HG02981 (cell line): ENCODE data around the gene RTN4RL1.

Source experiments
- ATAC-seq: cut with Tn5 transposase; IDR thresholded peaks from one replicate; pipeline ENCODE4 v1.9.1; 2021; ENCODE audit warnings: mild to moderate bottlenecking, moderate library complexity; ENCODE audit not compliant: unreplicated experiment

RTN4RL1 gene

DNA sequence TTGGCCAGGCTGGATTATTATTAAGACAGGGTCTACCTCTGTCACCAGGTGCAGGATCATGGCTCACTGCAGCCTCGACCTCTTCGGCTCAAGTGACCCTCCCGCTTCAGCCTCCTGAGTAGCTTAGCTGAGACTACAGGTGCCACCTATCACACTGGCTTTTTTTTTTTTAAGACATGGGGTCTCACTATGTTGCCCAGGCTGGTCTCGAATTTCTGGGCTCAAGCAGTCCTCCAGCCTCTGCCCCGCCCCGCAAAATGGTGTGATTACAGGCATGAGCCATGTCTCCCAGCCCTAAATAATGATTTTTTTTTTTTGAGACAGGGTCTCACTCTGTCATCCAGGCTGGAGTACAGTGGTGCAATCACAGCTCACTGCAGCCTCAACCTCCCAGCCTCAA lies 22.5 kb upstream of the RTN4RL1 start:
- ATAC-seq = no peak

DNA sequence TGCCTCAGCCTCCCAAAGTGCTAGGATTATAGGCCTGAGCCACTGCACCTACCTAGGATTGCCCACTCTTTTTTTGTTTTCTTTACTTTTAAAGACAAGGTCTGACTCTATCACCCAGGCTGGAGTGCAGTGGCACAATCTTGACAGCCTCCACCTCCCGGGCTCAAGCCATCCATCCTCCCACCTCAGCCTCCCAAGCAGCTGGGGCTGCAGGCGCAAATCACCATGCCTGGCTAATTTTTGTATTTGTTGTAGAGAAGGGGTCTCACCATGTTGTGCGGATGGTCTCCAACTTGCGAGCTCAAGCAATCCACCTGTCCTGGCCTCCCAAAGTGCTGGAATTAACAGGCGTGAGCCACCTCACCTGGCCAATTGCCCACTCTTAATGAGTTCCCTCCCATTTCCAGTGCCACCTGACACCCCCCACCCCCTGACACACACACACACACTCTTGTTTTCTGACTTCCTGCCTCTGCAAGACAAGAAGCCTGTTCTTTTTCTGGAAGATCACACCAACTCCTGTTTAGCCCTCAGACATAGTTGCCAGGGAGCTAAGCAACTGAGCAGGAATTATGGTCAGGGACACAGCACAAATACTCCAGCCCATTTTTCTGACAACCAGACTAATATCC lies 19.2 kb upstream of the RTN4RL1 start:
- ATAC-seq = no peak

GRCh38 chr17:2043785-2044184 lies 18.7 kb upstream of the RTN4RL1 start:
- ATAC-seq = no peak

GRCh38 chr17:2042933-2043332 lies 17.8 kb upstream of the RTN4RL1 start:
- no peak for ATAC-seq

DNA sequence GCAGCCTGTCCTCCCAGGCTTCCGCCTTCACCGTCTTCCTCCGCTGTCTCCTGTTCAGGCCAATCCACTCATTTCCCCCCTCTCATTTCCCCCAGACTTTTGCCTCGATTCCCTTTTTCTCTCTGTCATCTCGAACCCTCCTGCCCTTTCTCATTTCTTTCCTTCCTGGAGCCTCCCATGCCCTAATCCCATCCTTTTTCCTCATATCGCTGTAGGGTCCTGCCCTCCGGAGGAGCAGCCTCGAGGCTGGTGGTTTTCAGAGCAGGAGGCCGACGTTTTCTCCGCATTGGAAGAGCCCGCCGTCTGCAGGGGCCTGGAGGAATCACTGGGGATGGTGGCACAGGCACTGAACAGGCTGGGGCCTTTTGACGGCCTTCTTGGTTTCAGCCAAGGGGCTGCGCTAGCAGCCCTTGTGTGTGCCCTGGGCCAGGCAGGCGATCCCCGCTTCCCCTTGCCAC lies 17.3 kb upstream of the RTN4RL1 start:
- no peak for ATAC-seq

DNA sequence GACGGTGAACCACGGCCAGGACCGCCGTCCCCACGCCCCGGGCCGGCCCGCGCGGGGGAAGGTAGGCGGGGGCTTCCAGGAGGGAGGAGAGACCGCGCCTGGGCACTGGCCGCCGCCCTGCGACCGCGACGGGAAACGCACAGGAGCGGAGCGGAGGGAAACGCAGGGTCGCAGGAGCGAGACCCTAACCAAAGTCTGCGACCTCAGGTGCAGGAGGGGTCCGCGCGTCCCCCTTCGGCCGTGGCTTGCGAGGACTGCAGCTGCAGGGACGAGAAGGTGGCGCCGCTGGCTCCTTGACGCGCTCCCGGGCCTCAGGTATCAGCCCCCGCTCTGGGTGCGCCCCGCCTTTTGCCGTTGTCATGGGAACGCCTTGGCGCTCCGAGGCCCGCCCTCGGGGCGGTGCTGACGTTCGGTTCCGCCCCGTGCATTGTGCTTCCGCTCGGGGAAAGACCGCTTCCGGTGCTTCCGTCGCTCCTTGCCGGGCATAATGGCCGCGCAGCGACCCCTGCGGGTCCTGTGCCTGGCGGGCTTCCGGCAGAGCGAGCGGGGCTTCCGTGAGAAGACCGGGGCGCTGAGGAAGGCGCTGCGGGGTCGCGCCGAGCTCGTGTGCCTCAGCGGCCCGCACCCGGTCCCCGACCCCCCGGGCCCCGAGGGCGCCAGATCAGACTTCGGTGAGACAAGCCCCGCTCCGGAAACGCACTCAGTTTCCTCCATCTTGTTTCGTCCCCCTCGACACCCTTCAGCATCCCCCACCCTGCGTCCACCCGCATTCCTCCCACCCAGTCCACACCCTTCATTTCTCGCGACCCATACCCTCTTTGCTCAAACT lies 16.6 kb upstream of the RTN4RL1 start, which contains the start of gene OVCA2:
Gene OVCA2 (plus strand): TSS at position 462 of the 829 bp plus-strand sequence. CDS start 26 bp downstream, at position 488.
- peak; percentile 87 for ATAC-seq

GRCh38 chr17:2040942-2041560 lies 15.9 kb upstream of the RTN4RL1 start:
- no peak for ATAC-seq

DNA sequence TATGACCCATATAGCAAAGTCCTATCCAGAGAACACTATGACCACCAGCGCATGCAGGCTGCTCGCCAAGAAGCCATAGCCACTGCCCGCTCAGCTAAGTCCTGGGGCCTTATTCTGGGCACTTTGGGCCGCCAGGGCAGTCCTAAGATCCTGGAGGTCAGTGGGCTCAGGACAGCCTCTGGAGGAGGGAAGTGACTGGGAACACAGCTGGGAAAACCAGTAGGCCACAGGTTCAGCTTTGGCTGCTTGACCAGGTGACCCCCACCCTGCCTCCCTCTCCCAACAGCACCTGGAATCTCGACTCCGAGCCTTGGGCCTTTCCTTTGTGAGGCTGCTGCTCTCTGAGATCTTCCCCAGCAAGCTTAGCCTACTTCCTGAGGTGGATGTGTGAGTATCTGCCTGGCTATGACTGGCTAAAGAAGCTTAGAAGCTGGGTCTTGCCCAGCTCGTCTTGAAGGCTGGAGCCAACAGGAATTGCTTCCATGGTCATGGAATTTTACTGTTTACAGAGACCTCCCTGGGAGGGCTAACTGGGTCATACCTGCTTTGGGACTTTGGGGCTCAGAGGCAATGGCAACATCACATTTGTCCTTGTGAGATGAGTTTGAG lies 15.2 kb upstream of the RTN4RL1 start:
- ATAC-seq = no peak

- ATAC-seq = no peak
Measured at GRCh38 chr17:2037155-2037554, 12.0 kb upstream of the RTN4RL1 start.

DNA sequence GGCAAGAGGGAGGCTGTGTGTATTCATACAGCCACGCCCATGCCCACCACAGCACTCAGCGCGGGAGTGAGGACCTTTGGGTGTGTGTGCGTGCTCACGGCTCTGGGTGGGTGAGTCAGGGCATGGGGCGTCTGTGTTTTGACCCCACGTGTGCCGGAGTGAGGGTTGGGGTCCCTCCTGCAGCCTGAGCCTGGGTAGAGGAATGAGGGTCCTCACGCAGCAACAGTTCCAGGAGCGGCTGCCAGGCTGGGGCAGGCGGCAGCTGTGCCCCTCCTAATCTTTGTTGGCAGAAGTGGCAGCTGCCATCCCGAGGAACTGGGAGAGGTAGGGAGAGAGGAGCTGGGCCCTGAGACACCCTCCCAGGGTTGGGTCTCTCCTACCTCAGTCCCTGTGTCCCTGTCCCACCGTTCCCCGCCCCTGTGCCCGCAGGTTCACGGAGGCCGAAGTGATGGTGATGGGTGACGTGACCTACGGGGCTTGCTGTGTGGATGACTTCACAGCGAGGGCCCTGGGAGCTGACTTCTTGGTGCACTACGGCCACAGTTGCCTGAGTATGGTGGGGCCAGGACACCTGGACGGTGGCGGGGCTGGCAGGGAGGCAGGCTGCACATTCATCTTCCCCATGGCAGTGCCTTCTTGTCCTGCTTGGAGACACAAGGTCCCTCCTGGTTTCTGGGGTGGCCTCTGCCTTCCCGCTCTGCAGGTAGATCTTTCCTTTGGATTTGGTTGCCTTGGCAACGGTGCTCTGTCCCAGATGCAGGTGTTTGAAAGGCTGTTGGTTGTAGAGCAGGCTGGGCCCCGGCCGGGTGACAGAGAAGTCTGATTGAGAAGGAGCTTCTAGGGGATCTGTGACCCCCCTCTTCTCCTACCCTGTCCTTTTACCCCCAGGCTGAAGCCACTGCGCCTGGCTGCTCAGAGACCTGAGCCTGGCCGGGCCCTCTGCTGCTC lies 10.7 kb upstream of the RTN4RL1 start:
- ATAC-seq = no peak

- ATAC-seq = no peak
Measured at GRCh38 chr17:2034806-2035540, 9.8 kb upstream of the RTN4RL1 start.

GRCh38 chr17:2034157-2034556 lies 9.0 kb upstream of the RTN4RL1 start:
- no peak for ATAC-seq

DNA sequence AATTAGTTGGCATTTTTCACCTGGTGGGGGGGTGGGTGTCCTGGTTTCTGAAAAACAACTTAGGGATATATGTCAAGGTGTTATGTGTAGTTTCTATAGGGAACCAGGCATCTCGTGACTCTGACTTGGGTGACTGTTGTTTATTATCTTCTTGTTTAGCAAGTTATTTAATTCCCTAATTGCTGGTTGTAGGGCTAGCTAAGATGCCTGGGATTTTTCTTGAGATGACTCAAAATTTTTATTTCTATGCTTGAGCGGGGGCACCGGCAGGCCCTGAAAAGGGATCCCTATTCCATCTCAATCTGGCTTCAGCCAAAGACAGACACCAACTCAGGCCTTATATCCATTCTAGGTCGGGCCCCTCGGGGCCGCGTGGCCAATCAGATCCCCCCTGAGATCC lies 8.0 kb upstream of the RTN4RL1 start:
- ATAC-seq = no peak

GRCh38 chr17:2030779-2031163 lies 5.6 kb upstream of the RTN4RL1 start:
- ATAC-seq = no peak

GRCh38 chr17:2029911-2030778 lies 5.0 kb upstream of the RTN4RL1 start, which contains the start of gene DPH1:
TSS of gene DPH1 (plus strand) at chr17:2030153. CDS start at chr17:2030170, 17 bp downstream.
- peak; percentile 71 for ATAC-seq

GRCh38 chr17:2028737-2029136 lies 3.6 kb upstream of the RTN4RL1 start:
- ATAC-seq = no peak

DNA sequence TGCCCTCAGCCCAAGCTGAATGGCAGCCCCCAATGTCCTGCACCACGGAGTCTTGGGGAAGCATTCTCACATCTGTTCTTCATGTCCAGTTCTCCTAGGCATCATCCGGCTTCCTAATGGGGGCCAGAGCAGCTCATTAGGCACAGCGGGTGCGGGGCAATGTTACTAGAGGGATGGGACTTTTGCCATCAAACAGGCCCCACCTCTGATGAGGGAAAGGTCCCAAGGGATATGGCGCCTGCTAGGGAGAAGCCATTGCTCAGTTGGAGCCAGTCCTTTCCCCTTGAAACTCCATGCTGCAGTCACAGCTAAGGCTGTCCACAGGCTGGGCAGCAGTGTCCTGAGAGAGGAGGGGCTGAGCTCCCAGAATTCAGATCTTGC lies 3.1 kb upstream of the RTN4RL1 start:
- no peak for ATAC-seq

DNA sequence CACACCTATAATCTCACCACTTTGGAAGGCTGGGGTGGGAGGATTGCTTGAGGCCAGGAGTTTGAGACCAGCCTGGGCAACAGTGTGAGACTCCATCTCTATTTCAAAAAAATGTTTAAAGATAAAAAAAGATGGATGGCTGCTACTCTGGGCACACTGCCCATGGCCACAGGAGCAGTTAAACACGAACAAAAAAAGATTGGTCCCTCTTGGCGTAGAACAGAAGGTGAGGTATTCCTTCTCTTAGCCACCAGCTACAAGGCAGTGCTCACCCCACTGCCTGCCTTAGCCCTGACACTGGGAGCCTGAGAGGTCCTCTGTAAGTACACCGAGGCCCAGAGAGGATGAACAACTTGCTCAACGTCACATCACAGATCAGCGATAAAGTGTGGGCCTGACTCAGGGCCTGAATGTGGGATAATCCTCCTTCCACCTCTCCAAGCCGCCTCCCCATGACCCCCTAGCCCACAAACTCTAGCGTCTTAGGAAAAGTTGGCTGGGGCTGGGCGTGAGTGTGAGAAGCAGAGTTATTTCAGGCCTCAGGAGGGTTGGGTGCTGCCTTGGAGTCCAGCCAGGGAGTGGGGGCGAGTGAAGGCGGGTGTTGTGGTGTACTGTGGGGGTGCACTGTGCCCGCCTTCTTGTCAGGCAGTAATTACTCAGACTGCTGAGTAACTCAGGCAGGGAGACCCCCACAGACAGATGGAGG lies 2.5 kb upstream of the RTN4RL1 start:
- ATAC-seq = no peak
